Central memory CD8-positive, alpha-beta T cell (primary cell): ENCODE measurements around the gene KRTAP2-1.
"Not testable (repeated sequence)": the region's sequence is repeated elsewhere in the genome, so short reads cannot be mapped to it uniquely, and the experiment has no call there.

Experiments used
- ATAC-seq: fragments of 150-1000 bp; cut with Tn5 transposase; replicated peaks from 2 replicates; pipeline ENCODE4 v1.10.0; 2022; ENCODE audit warnings: mild to moderate bottlenecking, moderate FRiP score, moderate number of reproducible peaks; ENCODE audit not compliant: poor library complexity, severe bottlenecking; ENCODE audit errors: extremely low read depth
- DNase-seq, 2 donors: peaks; one replicate each; pipeline ENCODE4 v3.0.0; 2021; ENCODE audit warnings: low spot score in 2 of 2
- H3K27ac Mint-ChIP-seq: one replicate; pipeline ENCODE4 v1.8.0; 2022; ENCODE audit warnings: low read depth, mild to moderate bottlenecking, moderate library complexity, mixed read lengths
- H3K27me3 Mint-ChIP-seq: one replicate; pipeline ENCODE4 v1.8.0; 2022; ENCODE audit warnings: mixed read lengths
- H3K36me3 Mint-ChIP-seq: one replicate; pipeline ENCODE4 v1.8.0; 2022; ENCODE audit warnings: mild to moderate bottlenecking, moderate library complexity, mixed read lengths; ENCODE audit not compliant: insufficient read depth
- H3K4me1 Mint-ChIP-seq: one replicate; pipeline ENCODE4 v1.8.0; 2022; ENCODE audit warnings: mixed read lengths
- H3K4me3 Mint-ChIP-seq: one replicate; pipeline ENCODE4 v1.8.0; 2022; ENCODE audit warnings: mild to moderate bottlenecking, moderate library complexity, mixed read lengths
- H3K9me3 Mint-ChIP-seq: one replicate; pipeline ENCODE4 v1.8.0; 2022; ENCODE audit warnings: mixed read lengths

Gene KRTAP2-1

GRCh38 chr17:41001795-41002194 is 45.3 kb downstream of the KRTAP2-1 start:
- H3K4me1 Mint-ChIP-seq, result no peaks in the 10 kb centered on the region
- H3K4me3 Mint-ChIP-seq, result no peak overlapping the region
- H3K27me3 Mint-ChIP-seq, result peaks cover 81% of the 10 kb centered on the region
- H3K9me3 Mint-ChIP-seq, result no peaks in the 10 kb centered on the region
- H3K27ac Mint-ChIP-seq, result no peak overlapping the region
- no peak for DNase-seq
- no peak for ATAC-seq
- no peaks in the 10 kb centered on the region for H3K36me3 Mint-ChIP-seq

GRCh38 chr17:40999563-40999962 is 47.6 kb downstream of the KRTAP2-1 start, which contains the start of gene KRTAP3-2:
Gene KRTAP3-2, minus strand, starts transcription at chr17:40999906. Its CDS starts 53 bp downstream, at chr17:40999853.
- not testable (repeated sequence) for H3K36me3 Mint-ChIP-seq, H3K27ac Mint-ChIP-seq, H3K4me3 Mint-ChIP-seq, DNase-seq, ATAC-seq, H3K9me3 Mint-ChIP-seq, H3K4me1 Mint-ChIP-seq
- H3K27me3 Mint-ChIP-seq, result peaks cover 96% of the 10 kb centered on the region

- Mint-ChIP-seq H3K27me3 (peaks cover 93% of the 10 kb centered on the region), H3K36me3 (no peaks in the 10 kb centered on the region), H3K4me1 (no peaks in the 10 kb centered on the region), H3K4me3 (no peak overlapping the region), H3K27ac (no peak overlapping the region), H3K9me3 (no peaks in the 10 kb centered on the region)
- DNase-seq, result no peak
- ATAC-seq, result no peak
Measured at GRCh38 chr17:40997361-40997760, 49.8 kb downstream of the KRTAP2-1 start.

GRCh38 chr17:40996829-40997228 is 50.3 kb downstream of the KRTAP2-1 start:
- Mint-ChIP-seq H3K4me3 (no peak overlapping the region), H3K9me3 (no peaks in the 10 kb centered on the region), H3K27ac (no peak overlapping the region), H3K4me1 (no peaks in the 10 kb centered on the region), H3K27me3 (peaks cover 93% of the 10 kb centered on the region), H3K36me3 (no peaks in the 10 kb centered on the region)
- ATAC-seq (no peak), DNase-seq (no peak)
